Neural progenitor cell (in vitro differentiated cells): ENCODE data around the gene TBCD.

ENCODE experiments used
- EZH2 ChIP-seq: fragments of 200-600 bp; sonication (generic); IDR thresholded peaks from 2 replicates; pipeline ENCODE4 v1.6.1; 2017; ENCODE audit warnings: antibody characterized with exemption, mild to moderate bottlenecking, moderate library complexity
- EZH2phosphoT487 ChIP-seq: fragments of 200-600 bp; sonication (generic); IDR thresholded peaks from 2 replicates; pipeline ENCODE4 v1.6.1; 2017; ENCODE audit warnings: antibody characterized with exemption
- TF ChIP-seq, protein P1 (sequence below): fragments of 200-600 bp; sonication (generic); IDR thresholded peaks from 2 replicates; pipeline ENCODE4 v1.5.1; 2017; ENCODE audit warnings: antibody characterized with exemption, mild to moderate bottlenecking

DNA sequence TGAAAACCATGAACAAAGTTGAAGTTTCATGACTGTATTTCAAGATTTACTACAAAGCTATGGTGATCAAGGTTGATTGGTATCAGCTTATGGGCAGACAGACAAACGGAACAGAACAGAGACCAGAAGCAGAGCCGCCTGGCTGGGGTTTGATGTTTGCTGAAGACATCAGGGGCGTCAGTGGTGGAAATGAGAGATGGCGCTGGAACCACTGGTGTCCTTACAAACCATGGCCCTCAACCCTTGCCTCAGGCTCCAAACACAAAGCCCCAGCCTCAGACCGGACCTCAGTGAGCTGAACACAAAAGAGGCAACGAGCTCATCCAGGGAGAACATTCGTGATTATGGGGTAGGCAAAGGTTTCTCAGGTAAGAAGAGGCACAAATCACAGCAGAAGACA, 214.6 kb downstream of the TBCD start:
- TF ChIP-seq EZH2: no peak
- TF ChIP-seq, protein P1, sequence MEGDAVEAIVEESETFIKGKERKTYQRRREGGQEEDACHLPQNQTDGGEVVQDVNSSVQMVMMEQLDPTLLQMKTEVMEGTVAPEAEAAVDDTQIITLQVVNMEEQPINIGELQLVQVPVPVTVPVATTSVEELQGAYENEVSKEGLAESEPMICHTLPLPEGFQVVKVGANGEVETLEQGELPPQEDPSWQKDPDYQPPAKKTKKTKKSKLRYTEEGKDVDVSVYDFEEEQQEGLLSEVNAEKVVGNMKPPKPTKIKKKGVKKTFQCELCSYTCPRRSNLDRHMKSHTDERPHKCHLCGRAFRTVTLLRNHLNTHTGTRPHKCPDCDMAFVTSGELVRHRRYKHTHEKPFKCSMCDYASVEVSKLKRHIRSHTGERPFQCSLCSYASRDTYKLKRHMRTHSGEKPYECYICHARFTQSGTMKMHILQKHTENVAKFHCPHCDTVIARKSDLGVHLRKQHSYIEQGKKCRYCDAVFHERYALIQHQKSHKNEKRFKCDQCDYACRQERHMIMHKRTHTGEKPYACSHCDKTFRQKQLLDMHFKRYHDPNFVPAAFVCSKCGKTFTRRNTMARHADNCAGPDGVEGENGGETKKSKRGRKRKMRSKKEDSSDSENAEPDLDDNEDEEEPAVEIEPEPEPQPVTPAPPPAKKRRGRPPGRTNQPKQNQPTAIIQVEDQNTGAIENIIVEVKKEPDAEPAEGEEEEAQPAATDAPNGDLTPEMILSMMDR: no peak
- no peak for TF ChIP-seq EZH2phosphoT487
